Measurements from ENCODE around the gene ZNF350. TPM values are rescaled to one million over a fixed set of nuclear protein-coding genes. Genes with fewer than 3 reads are reported as not detected.
"Not testable (repeated sequence)": the region's sequence is repeated elsewhere in the genome, so short reads cannot be mapped to it uniquely, and the experiment has no call there.

ZNF350 gene
- total RNA-seq, 2 donors from 2014 or later = 10.5 to 11.1 TPM

GRCh38 chr19:51959791-51960190 is 26.8 kb downstream of the ZNF350 start:
- H3K4me3 ChIP-seq = no peak overlapping the region
- H3K27ac ChIP-seq = no peak overlapping the region
- H3K4me1 ChIP-seq = no peaks in the 10 kb centered on the region
- H3K9ac ChIP-seq (ENCODE audit: low read depth in 2 of 2, low read length in 2 of 2) = no peak overlapping the region
- intact Hi-C loops (cut with DNase I) = no loop called here
- H3K9me3 ChIP-seq = no peaks in the 10 kb centered on the region
- peaks cover 3% of the 10 kb centered on the region for H3K36me3 ChIP-seq
- H3K27me3 ChIP-seq = no peaks in the 10 kb centered on the region
- no peak for DNase-seq
- no peak for TF ChIP-seq CTCF (IDR thresholded peaks at IDR 0.05)

GRCh38 chr19:51957846-51958245 is 28.8 kb downstream of the ZNF350 start:
- intact Hi-C loops (cut with DNase I); DNase-seq; H3K27me3 ChIP-seq; H3K9me3 ChIP-seq; H3K4me1 ChIP-seq; H3K27ac ChIP-seq; H3K9ac ChIP-seq (ENCODE audit: low read depth in 2 of 2, low read length in 2 of 2); H3K36me3 ChIP-seq; H3K4me3 ChIP-seq: not testable (repeated sequence)

GRCh38 chr19:51948975-51949374 is 37.7 kb downstream of the ZNF350 start:
- peaks cover 12% of the 10 kb centered on the region for H3K36me3 ChIP-seq
- peaks cover 7% of the 10 kb centered on the region for H3K9me3 ChIP-seq
- intact Hi-C loops (cut with DNase I) = no loop called here
- no peak for DNase-seq
- no peak overlapping the region for H3K4me3 ChIP-seq
- H3K9ac ChIP-seq (ENCODE audit: low read depth in 2 of 2, low read length in 2 of 2) = no peak overlapping the region
- H3K4me1 ChIP-seq = no peaks in the 10 kb centered on the region
- H3K27me3 ChIP-seq = no peaks in the 10 kb centered on the region
- no peak for TF ChIP-seq CTCF (IDR thresholded peaks at IDR 0.05)
- H3K27ac ChIP-seq = no peak overlapping the region

- H3K4me1 ChIP-seq = no peaks in the 10 kb centered on the region
- peaks cover 33% of the 10 kb centered on the region for H3K36me3 ChIP-seq
- no peak overlapping the region for H3K9ac ChIP-seq (ENCODE audit: low read depth in 2 of 2, low read length in 2 of 2)
- TF ChIP-seq CTCF (IDR thresholded peaks at IDR 0.05) = no peak
- no peak overlapping the region for H3K27ac ChIP-seq
- DNase-seq = no peak
- H3K9me3 ChIP-seq = peaks cover 11% of the 10 kb centered on the region
- intact Hi-C loops (cut with DNase I) = no loop called here
- H3K4me3 ChIP-seq = no peak overlapping the region
- H3K27me3 ChIP-seq = no peaks in the 10 kb centered on the region
These were observed 40.0 kb downstream of the ZNF350 start for GRCh38 chr19:51946602-51947001.

GRCh38 chr19:51944798-51945552 is 41.7 kb downstream of the ZNF350 start:
- intact Hi-C loops (cut with DNase I) = no loop called here
- Histone ChIP-seq H3K36me3 (peaks cover 43% of the 10 kb centered on the region), H3K27me3 (no peaks in the 10 kb centered on the region), H3K9ac (ENCODE audit: low read depth in 2 of 2, low read length in 2 of 2) (no peak overlapping the region), H3K27ac (no peak overlapping the region), H3K4me1 (no peaks in the 10 kb centered on the region), H3K4me3 (no peak overlapping the region), H3K9me3 (peaks cover 11% of the 10 kb centered on the region)
- TF ChIP-seq CTCF (IDR thresholded peaks at IDR 0.05) = no peak
- no peak for DNase-seq

GRCh38 chr19:51938936-51939335 is 47.7 kb downstream of the ZNF350 start:
- peaks cover 3% of the 10 kb centered on the region for H3K9me3 ChIP-seq
- H3K27ac ChIP-seq = no peak overlapping the region
- H3K36me3 ChIP-seq = peaks cover 41% of the 10 kb centered on the region
- H3K4me3 ChIP-seq = no peak overlapping the region
- intact Hi-C loops (cut with DNase I) = no loop called here
- H3K4me1 ChIP-seq = no peaks in the 10 kb centered on the region
- DNase-seq = no peak
- TF ChIP-seq CTCF (IDR thresholded peaks at IDR 0.05) = no peak
- no peak overlapping the region for H3K9ac ChIP-seq (ENCODE audit: low read depth in 2 of 2, low read length in 2 of 2)
- no peaks in the 10 kb centered on the region for H3K27me3 ChIP-seq

All from colonic mucosa (tissue), 4 donors.